HG03196 (cell line): Measurements from ENCODE around the gene SPRED3.

Experiments
- ATAC-seq: cut with Tn5 transposase; IDR thresholded peaks from one replicate; pipeline ENCODE4 v1.9.1; 2021; ENCODE audit not compliant: unreplicated experiment

Gene SPRED3

DNA sequence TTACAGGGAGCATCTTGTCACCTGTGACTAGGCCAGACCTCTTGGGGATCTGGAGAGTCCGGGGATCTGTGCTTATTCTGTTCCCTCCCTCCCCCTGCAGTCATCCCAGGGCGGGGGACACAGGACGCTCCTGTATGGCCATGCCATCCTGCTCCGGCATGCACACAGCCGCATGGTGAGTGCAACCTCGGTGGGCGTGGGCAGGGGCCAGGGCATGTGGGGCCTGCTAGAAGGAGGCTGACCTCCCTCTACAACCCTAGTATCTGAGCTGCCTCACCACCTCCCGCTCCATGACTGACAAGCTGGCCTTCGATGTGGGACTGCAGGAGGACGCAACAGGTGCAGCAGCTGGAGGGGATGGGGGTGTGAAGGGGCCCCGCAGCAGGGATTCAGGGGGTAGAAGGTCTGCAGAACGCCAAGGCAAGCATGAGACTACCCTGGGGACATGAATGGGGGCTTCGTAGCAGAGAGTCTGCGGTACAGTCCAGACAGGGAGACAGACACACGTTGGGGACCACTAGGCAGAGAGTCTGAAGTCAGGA lies 55.0 kb downstream of the SPRED3 start:
- no peak for ATAC-seq

DNA sequence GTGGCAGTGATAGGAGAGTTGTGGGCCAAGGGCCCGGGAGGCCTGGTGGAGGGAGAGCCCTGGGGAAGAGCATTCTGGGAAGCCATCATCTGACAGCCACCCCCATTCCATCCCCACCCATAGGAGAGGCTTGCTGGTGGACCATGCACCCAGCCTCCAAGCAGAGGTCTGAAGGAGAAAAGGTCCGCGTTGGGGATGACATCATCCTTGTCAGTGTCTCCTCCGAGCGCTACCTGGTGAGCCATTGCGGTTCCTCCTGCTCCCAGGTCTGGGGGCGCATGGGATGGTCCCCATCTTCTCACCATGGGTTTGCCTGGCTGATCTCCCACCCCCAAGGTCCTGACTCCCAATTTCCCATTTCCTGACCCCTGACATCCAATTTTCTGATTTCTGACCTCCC lies 55.5 kb downstream of the SPRED3 start:
- ATAC-seq: no peak

DNA sequence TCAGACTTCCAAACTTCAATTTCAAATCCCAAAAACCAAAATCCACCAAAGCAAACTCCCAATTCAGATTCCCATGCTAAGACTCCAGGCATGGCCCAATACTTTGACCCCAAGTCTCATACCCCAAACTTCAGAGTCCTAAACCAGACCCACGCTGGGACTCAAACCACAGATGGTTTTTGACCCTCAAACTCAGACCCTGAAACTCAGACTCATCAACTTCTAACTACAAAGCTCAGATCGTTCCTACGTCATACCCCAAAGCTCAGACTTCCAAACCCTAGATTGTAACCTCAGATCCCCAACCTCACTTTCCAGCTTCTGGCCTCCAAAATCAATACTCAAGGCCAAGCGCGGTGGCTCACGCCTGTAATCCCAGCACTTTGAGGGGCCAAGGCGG lies 56.9 kb downstream of the SPRED3 start:
- ATAC-seq: no peak

DNA sequence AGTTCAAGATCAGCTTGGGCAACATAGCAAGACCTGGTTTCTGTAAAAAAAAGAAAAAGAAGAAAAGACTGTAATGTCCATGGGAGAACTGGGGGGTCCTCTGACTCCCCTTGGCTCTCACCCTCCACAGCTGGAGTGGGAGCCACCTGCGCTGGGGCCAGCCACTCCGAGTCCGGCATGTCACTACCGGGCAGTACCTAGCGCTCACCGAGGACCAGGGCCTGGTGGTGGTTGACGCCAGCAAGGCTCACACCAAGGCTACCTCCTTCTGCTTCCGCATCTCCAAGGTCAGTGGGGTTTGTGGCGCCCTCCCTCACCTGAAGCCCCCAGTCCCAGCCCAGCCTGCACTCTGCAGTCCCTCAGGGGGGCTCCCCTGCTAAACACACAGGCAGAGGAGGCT lies 59.7 kb downstream of the SPRED3 start:
- ATAC-seq: no peak
